ENCODE results near the gene KCNAB3.

DNA sequence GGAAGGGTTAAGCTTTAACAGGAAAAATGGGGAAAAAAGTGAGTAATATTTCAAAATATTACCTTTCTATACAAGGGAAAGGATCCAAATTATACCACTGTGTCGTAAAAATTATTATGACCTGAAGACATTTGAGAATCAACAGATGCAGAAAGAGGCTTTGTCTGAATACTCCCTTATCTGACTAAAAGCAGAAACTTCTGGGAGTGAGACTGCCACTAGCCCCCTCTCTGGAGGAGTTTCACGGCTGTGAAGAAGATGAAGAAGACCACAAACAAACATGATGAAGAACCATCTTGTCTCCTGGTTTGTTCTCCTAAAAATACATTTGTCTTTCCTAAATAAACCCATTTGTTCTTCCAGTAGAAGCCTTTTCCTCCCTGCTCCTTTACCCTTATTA is 31.8 kb upstream of the KCNAB3 start:
- TF ChIP-seq, protein P1, sequence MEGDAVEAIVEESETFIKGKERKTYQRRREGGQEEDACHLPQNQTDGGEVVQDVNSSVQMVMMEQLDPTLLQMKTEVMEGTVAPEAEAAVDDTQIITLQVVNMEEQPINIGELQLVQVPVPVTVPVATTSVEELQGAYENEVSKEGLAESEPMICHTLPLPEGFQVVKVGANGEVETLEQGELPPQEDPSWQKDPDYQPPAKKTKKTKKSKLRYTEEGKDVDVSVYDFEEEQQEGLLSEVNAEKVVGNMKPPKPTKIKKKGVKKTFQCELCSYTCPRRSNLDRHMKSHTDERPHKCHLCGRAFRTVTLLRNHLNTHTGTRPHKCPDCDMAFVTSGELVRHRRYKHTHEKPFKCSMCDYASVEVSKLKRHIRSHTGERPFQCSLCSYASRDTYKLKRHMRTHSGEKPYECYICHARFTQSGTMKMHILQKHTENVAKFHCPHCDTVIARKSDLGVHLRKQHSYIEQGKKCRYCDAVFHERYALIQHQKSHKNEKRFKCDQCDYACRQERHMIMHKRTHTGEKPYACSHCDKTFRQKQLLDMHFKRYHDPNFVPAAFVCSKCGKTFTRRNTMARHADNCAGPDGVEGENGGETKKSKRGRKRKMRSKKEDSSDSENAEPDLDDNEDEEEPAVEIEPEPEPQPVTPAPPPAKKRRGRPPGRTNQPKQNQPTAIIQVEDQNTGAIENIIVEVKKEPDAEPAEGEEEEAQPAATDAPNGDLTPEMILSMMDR (conservative IDR thresholded peaks at IDR 0.05 in 1 of 2, IDR thresholded peaks at IDR 0.05 in 1 of 2; ENCODE audit: low read depth in 1 of 2, low read length in 2 of 2), result no peak
- TF ChIP-seq EZH2 (IDR thresholded peaks at IDR 0.05; ENCODE audit: low read length, missing control alignments), result no peak
